Measurements from ENCODE around the gene NOSIP.

NOSIP gene

GRCh38 chr19:49613374-49613773, 33.0 kb upstream of the NOSIP start:
- no peaks in the 10 kb centered on the region for H3K9me3 ChIP-seq (ENCODE audit: control insufficient read depth in 1 of 2, low read length in 2 of 2)
- no peak overlapping the region for H3K4me3 ChIP-seq (ENCODE audit: low read depth in 1 of 2, low read length in 2 of 2)
- H3K27me3 ChIP-seq (ENCODE audit: control insufficient read depth in 1 of 2, insufficient read depth in 2 of 2, low read length in 2 of 2) = no peaks in the 10 kb centered on the region
- H3K27ac ChIP-seq (ENCODE audit: low read depth, low read length) = no peak overlapping the region
- peaks cover 22 to 74% of the 10 kb centered on the region in 2 donors for H3K36me3 ChIP-seq (ENCODE audit: control insufficient read depth in 1 of 2, insufficient read depth in 2 of 2, low read length in 2 of 2)
- H3K4me1 ChIP-seq (ENCODE audit: control insufficient read depth in 1 of 2, insufficient read depth in 2 of 2, low read length in 2 of 2) = no peaks in the 10 kb centered on the region
- H3K9ac ChIP-seq (ENCODE audit: low read depth in 1 of 2, low read length in 2 of 2) = no peak overlapping the region

GRCh38 chr19:49609499-49610092, 29.2 kb upstream of the NOSIP start:
- H3K9me3 ChIP-seq (ENCODE audit: control insufficient read depth in 1 of 2, low read length in 2 of 2) = no peaks in the 10 kb centered on the region
- no peak overlapping the region for H3K27ac ChIP-seq (ENCODE audit: low read depth, low read length)
- no peaks in the 10 kb centered on the region for H3K4me1 ChIP-seq (ENCODE audit: control insufficient read depth in 1 of 2, insufficient read depth in 2 of 2, low read length in 2 of 2)
- no peaks in the 10 kb centered on the region for H3K27me3 ChIP-seq (ENCODE audit: control insufficient read depth in 1 of 2, insufficient read depth in 2 of 2, low read length in 2 of 2)
- H3K4me3 ChIP-seq (ENCODE audit: low read depth in 1 of 2, low read length in 2 of 2) = no peak overlapping the region
- peaks cover 13 to 58% of the 10 kb centered on the region in 2 donors for H3K36me3 ChIP-seq (ENCODE audit: control insufficient read depth in 1 of 2, insufficient read depth in 2 of 2, low read length in 2 of 2)
- H3K9ac ChIP-seq (ENCODE audit: low read depth in 1 of 2, low read length in 2 of 2) = no peak overlapping the region

- no peaks in the 10 kb centered on the region for H3K27me3 ChIP-seq (ENCODE audit: control insufficient read depth in 1 of 2, insufficient read depth in 2 of 2, low read length in 2 of 2)
- no peak overlapping the region for H3K4me3 ChIP-seq (ENCODE audit: low read depth in 1 of 2, low read length in 2 of 2)
- H3K9me3 ChIP-seq (ENCODE audit: control insufficient read depth in 1 of 2, low read length in 2 of 2) = no peaks in the 10 kb centered on the region
- no peaks in the 10 kb centered on the region for H3K4me1 ChIP-seq (ENCODE audit: control insufficient read depth in 1 of 2, insufficient read depth in 2 of 2, low read length in 2 of 2)
- H3K36me3 ChIP-seq (ENCODE audit: control insufficient read depth in 1 of 2, insufficient read depth in 2 of 2, low read length in 2 of 2) = peaks cover 23 to 62% of the 10 kb centered on the region in 2 donors
- H3K9ac ChIP-seq (ENCODE audit: low read depth in 1 of 2, low read length in 2 of 2) = no peak overlapping the region
- H3K27ac ChIP-seq (ENCODE audit: low read depth, low read length) = no peak overlapping the region
These were observed 25.2 kb upstream of the NOSIP start for GRCh38 chr19:49605605-49606004.

- Histone ChIP-seq H3K9me3 (ENCODE audit: control insufficient read depth in 1 of 2, low read length in 2 of 2) (no peaks in the 10 kb centered on the region), H3K36me3 (ENCODE audit: control insufficient read depth in 1 of 2, insufficient read depth in 2 of 2, low read length in 2 of 2) (peaks cover 31 to 64% of the 10 kb centered on the region in 2 donors), H3K4me3 (ENCODE audit: low read depth in 1 of 2, low read length in 2 of 2) (no peak overlapping the region), H3K4me1 (ENCODE audit: control insufficient read depth in 1 of 2, insufficient read depth in 2 of 2, low read length in 2 of 2) (no peaks in the 10 kb centered on the region), H3K27ac (ENCODE audit: low read depth, low read length) (no peak overlapping the region), H3K9ac (ENCODE audit: low read depth in 1 of 2, low read length in 2 of 2) (no peak overlapping the region), H3K27me3 (ENCODE audit: control insufficient read depth in 1 of 2, insufficient read depth in 2 of 2, low read length in 2 of 2) (no peaks in the 10 kb centered on the region)
These were observed 22.4 kb upstream of the NOSIP start for GRCh38 chr19:49602806-49603205.

GRCh38 chr19:49601482-49602038, 21.2 kb upstream of the NOSIP start:
- no peaks in the 10 kb centered on the region for H3K4me1 ChIP-seq (ENCODE audit: control insufficient read depth in 1 of 2, insufficient read depth in 2 of 2, low read length in 2 of 2)
- peaks cover 31 to 60% of the 10 kb centered on the region in 2 donors for H3K36me3 ChIP-seq (ENCODE audit: control insufficient read depth in 1 of 2, insufficient read depth in 2 of 2, low read length in 2 of 2)
- no peak overlapping the region for H3K4me3 ChIP-seq (ENCODE audit: low read depth in 1 of 2, low read length in 2 of 2)
- H3K27ac ChIP-seq (ENCODE audit: low read depth, low read length) = no peak overlapping the region
- H3K9me3 ChIP-seq (ENCODE audit: control insufficient read depth in 1 of 2, low read length in 2 of 2) = no peaks in the 10 kb centered on the region
- no peaks in the 10 kb centered on the region for H3K27me3 ChIP-seq (ENCODE audit: control insufficient read depth in 1 of 2, insufficient read depth in 2 of 2, low read length in 2 of 2)
- no peak overlapping the region for H3K9ac ChIP-seq (ENCODE audit: low read depth in 1 of 2, low read length in 2 of 2)

GRCh38 chr19:49599378-49600295, 19.3 kb upstream of the NOSIP start:
- Histone ChIP-seq H3K4me1 (ENCODE audit: control insufficient read depth in 1 of 2, insufficient read depth in 2 of 2, low read length in 2 of 2) (no peaks in the 10 kb centered on the region), H3K36me3 (ENCODE audit: control insufficient read depth in 1 of 2, insufficient read depth in 2 of 2, low read length in 2 of 2) (peaks cover 27 to 58% of the 10 kb centered on the region in 2 donors), H3K27ac (ENCODE audit: low read depth, low read length) (no peak overlapping the region), H3K9ac (ENCODE audit: low read depth in 1 of 2, low read length in 2 of 2) (no peak overlapping the region), H3K9me3 (ENCODE audit: control insufficient read depth in 1 of 2, low read length in 2 of 2) (no peaks in the 10 kb centered on the region), H3K27me3 (ENCODE audit: control insufficient read depth in 1 of 2, insufficient read depth in 2 of 2, low read length in 2 of 2) (no peaks in the 10 kb centered on the region), H3K4me3 (ENCODE audit: low read depth in 1 of 2, low read length in 2 of 2) (no peak overlapping the region)

- no peaks in the 10 kb centered on the region for H3K9me3 ChIP-seq (ENCODE audit: control insufficient read depth in 1 of 2, low read length in 2 of 2)
- peaks cover 22 to 60% of the 10 kb centered on the region in 2 donors for H3K36me3 ChIP-seq (ENCODE audit: control insufficient read depth in 1 of 2, insufficient read depth in 2 of 2, low read length in 2 of 2)
- no peaks in the 10 kb centered on the region for H3K27me3 ChIP-seq (ENCODE audit: control insufficient read depth in 1 of 2, insufficient read depth in 2 of 2, low read length in 2 of 2)
- H3K27ac ChIP-seq (ENCODE audit: low read depth, low read length) = no peak overlapping the region
- H3K9ac ChIP-seq (ENCODE audit: low read depth in 1 of 2, low read length in 2 of 2) = no peak overlapping the region
- H3K4me1 ChIP-seq (ENCODE audit: control insufficient read depth in 1 of 2, insufficient read depth in 2 of 2, low read length in 2 of 2) = peaks cover 10% of the 10 kb centered on the region in 2 donors
- H3K4me3 ChIP-seq (ENCODE audit: low read depth in 1 of 2, low read length in 2 of 2) = no peak overlapping the region
These were observed 17.3 kb upstream of the NOSIP start for GRCh38 chr19:49597703-49597974.

GRCh38 chr19:49596954-49597702, 16.8 kb upstream of the NOSIP start:
- H3K4me1 ChIP-seq (ENCODE audit: control insufficient read depth in 1 of 2, insufficient read depth in 2 of 2, low read length in 2 of 2) = peaks cover 15 to 16% of the 10 kb centered on the region in 2 donors
- H3K27ac ChIP-seq (ENCODE audit: low read depth, low read length) = no peak overlapping the region
- no peaks in the 10 kb centered on the region for H3K27me3 ChIP-seq (ENCODE audit: control insufficient read depth in 1 of 2, insufficient read depth in 2 of 2, low read length in 2 of 2)
- peaks cover 17 to 55% of the 10 kb centered on the region in 2 donors for H3K36me3 ChIP-seq (ENCODE audit: control insufficient read depth in 1 of 2, insufficient read depth in 2 of 2, low read length in 2 of 2)
- no peak overlapping the region for H3K4me3 ChIP-seq (ENCODE audit: low read depth in 1 of 2, low read length in 2 of 2)
- no peak overlapping the region for H3K9ac ChIP-seq (ENCODE audit: low read depth in 1 of 2, low read length in 2 of 2)
- H3K9me3 ChIP-seq (ENCODE audit: control insufficient read depth in 1 of 2, low read length in 2 of 2) = no peaks in the 10 kb centered on the region

- H3K27me3 ChIP-seq (ENCODE audit: control insufficient read depth in 1 of 2, insufficient read depth in 2 of 2, low read length in 2 of 2) = no peaks in the 10 kb centered on the region
- no peaks in the 10 kb centered on the region for H3K9me3 ChIP-seq (ENCODE audit: control insufficient read depth in 1 of 2, low read length in 2 of 2)
- peaks cover 13 to 49% of the 10 kb centered on the region in 2 donors for H3K36me3 ChIP-seq (ENCODE audit: control insufficient read depth in 1 of 2, insufficient read depth in 2 of 2, low read length in 2 of 2)
- H3K4me1 ChIP-seq (ENCODE audit: control insufficient read depth in 1 of 2, insufficient read depth in 2 of 2, low read length in 2 of 2) = peaks cover 15 to 17% of the 10 kb centered on the region in 2 donors
- H3K27ac ChIP-seq (ENCODE audit: low read depth, low read length) = no peak overlapping the region
- no peak overlapping the region for H3K9ac ChIP-seq (ENCODE audit: low read depth in 1 of 2, low read length in 2 of 2)
- no peak overlapping the region for H3K4me3 ChIP-seq (ENCODE audit: low read depth in 1 of 2, low read length in 2 of 2)
These were observed 16.1 kb upstream of the NOSIP start for GRCh38 chr19:49596407-49596806.

Measured in duodenal mucosa (tissue), 2 donors.